VCaP (cell line): Measurements from ENCODE around the gene TLE6.

ENCODE experiments used
- H3K27ac ChIP-seq: fragments of 450-650 bp; 2 replicates; pipeline ENCODE4 v1.5.1; 2017
- TF ChIP-seq, protein P1 (sequence below): fragments of 450-650 bp; conservative IDR thresholded peaks from 2 replicates; pipeline ENCODE4 v1.5.1; 2017; ENCODE audit warnings: mild to moderate bottlenecking, moderate library complexity

TLE6 gene

DNA sequence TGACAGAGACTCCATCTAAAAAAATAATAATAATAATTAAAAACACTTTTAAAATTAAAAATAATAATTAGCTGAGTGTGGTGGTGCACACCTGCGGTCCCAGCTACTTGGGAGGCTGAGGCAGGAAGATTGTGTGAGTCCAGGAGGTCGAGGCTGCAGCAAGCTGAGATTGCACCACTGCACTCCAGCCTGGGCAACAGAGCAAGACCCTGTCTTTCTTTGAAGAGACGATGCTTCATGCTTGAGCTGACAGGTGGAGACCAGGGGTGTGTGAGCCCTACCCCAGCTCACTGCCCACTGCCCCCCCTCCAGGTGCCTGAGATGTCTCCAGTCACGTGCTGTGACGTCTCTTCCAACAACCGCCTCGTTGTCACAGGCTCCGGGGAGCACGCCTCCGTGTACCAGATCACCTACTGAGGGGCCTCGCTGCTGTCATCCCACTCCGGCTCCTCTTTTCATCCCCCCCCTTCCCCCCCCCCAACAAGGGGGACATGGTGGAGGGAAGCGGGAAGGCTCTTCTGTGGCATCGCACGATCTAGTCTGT is 17.3 kb downstream of the TLE6 start:
- H3K27ac ChIP-seq: no peak overlapping the region
- TF ChIP-seq, protein P1, sequence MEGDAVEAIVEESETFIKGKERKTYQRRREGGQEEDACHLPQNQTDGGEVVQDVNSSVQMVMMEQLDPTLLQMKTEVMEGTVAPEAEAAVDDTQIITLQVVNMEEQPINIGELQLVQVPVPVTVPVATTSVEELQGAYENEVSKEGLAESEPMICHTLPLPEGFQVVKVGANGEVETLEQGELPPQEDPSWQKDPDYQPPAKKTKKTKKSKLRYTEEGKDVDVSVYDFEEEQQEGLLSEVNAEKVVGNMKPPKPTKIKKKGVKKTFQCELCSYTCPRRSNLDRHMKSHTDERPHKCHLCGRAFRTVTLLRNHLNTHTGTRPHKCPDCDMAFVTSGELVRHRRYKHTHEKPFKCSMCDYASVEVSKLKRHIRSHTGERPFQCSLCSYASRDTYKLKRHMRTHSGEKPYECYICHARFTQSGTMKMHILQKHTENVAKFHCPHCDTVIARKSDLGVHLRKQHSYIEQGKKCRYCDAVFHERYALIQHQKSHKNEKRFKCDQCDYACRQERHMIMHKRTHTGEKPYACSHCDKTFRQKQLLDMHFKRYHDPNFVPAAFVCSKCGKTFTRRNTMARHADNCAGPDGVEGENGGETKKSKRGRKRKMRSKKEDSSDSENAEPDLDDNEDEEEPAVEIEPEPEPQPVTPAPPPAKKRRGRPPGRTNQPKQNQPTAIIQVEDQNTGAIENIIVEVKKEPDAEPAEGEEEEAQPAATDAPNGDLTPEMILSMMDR: no peak

DNA sequence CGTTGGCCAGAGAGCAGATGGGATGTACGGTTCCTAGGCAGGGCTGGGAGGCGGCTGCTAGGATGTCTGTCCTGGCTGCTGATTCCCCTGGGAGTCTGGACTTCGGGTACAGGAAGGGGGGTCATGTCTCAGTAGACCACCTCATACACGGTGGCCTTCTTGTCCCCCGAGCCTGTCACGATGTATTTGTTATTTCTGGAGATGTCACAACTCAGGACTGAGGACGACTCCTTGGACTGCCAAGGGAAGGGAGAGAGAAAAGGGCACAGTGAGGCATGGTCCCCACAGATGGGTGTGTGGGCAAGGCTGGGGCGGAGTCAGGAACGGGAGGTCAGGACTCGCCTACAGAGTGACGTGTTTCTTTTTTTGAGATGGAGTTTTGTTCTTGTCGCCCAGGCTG is 20.4 kb downstream of the TLE6 start:
- TF ChIP-seq, protein P1: no peak
- H3K27ac ChIP-seq: no peak overlapping the region

DNA sequence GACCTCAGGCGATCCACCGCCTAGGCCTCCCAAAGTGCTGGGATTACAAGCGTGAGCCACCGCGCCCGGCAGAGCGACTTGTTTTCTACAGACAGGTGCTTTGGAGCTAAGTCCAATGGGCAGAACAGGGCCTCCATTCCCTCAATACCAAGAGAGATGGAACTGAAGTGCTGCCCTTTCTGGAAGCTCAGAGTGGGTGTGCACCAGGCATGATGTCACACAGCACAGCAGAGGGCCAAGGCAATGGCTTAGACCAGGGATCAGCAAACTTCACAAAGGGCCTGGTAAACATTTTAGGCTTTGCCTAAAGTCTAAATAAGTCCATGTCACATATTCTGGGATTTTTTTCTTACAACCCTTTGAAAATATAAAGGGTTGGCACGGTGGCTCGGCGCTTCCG is 21.3 kb downstream of the TLE6 start:
- H3K27ac ChIP-seq: no peak overlapping the region
- TF ChIP-seq, protein P1: no peak

DNA sequence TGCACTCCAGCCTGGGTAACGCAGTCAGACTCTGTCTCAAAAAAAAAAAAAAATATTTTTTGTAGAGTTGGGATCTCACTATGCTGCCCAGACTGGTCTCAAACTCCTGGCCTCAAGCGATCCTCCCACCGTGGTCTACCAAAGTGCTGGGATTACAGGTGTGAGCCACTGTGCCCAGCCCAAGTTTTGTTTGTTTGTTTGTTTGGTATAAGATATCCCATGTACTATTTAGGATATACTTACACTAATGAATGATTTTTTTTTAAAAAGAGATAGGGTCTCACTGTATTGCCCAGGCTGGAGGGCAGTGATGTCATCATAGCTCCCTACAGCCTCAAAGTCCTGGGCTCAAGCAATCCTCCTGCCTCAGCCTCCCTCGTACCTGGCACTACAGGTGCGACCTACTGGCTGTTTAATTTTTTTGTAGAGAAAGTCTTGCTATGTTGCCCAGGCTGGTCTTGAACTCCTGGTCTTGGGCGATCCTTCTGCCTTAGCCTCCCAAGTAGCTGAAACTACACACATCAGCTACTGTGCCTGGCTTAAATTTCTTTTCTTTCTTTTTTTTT is 24.0 kb downstream of the TLE6 start:
- H3K27ac ChIP-seq: no peak overlapping the region
- TF ChIP-seq, protein P1: no peak

DNA sequence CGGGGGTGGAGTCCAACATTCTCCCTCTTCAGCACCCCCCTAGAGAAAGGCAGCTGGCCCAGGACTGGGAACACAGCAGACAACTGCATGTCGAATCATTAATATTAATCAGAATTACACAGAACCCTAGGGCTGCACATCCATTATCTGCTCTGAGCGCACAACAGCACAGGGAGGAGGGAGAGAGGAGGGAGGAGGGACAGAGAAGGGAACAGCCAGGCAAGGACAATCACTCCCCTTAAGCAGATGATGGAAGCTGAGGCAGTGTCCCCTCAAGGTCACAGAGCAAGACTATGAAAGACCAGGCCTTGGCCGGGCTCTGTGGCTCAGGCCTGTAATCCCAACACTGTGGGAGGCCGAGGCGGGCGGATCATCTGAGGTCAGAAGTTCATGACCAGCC is 25.7 kb downstream of the TLE6 start:
- TF ChIP-seq, protein P1: no peak
- no peak overlapping the region for H3K27ac ChIP-seq

DNA sequence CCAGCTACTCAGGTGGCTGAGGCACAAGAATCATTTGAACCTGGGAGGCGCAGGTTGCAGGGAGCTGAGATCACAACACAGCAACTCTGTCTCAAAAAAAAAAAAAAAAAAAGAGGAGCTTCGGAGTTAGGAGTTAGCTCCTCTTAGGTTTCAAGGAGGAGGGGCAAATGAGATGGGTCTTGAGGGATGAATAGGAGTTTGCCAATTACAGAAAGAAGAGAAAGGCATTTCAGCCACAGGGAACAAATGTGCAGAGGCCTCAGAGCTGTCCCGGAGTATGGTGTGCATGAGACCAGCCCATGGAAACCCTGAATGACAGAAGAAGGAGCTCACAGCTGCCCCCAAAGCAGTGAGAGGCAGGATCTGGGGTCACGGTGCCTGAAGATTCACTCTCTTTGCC is 27.2 kb downstream of the TLE6 start:
- H3K27ac ChIP-seq: no peak overlapping the region
- TF ChIP-seq, protein P1: no peak

DNA sequence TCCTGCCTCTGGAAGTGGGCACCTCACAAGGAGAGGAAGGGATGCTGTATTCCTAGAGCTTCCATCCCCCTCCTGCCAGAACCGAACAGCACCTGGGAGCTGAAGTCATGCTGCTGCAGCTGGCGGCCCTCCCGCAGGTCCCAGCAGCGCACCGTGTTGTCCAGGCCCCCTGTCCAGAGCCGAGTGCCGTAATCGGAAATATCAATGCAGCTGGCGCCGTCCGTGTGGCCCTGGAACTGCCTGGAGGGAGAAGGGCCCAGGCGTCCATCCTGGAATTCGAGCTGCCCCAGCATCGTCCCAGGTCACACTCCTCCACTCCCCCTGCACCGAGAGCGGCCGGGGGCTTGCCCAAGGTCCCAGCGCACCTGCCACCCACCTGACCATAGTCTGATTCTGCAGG is 28.0 kb downstream of the TLE6 start:
- H3K27ac ChIP-seq: no peak overlapping the region
- TF ChIP-seq, protein P1: no peak
